Naive B cell (primary cell): ENCODE data around the gene BRF1. TPM values are rescaled to one million over a fixed set of nuclear protein-coding genes. Genes with fewer than 3 reads are reported as not detected.

ENCODE experiments used
- ATAC-seq, 2 donors: fragments of 150-1000 bp; cut with Tn5 transposase; 2 replicates each; pipeline ENCODE4 v1.10.0; 2021; ENCODE audit warnings: low read depth in 2 of 2, mild to moderate bottlenecking in 2 of 2, moderate library complexity in 2 of 2
- DNase-seq: peaks from one replicate; pipeline ENCODE4 v3.0.0; 2022
- H3K27ac Mint-ChIP-seq, 6 donors: one replicate each; pipeline ENCODE4 v1.8.0; 2020 to 2022; ENCODE audit warnings: mild to moderate bottlenecking in 6 of 6, mixed read lengths in 6 of 6, moderate library complexity in 5 of 6, inconsistent platforms in 2 of 6
- H3K27me3 Mint-ChIP-seq, 3 donors: one replicate each; pipeline ENCODE4 v1.8.0; 2021 to 2022; ENCODE audit warnings: mixed read lengths in 3 of 3, mild to moderate bottlenecking in 1 of 3
- H3K36me3 Mint-ChIP-seq, 2 donors: one replicate each; pipeline ENCODE4 v1.8.0; 2020 to 2022; ENCODE audit warnings: mixed read lengths in 2 of 2, inconsistent platforms in 1 of 2, mild to moderate bottlenecking in 1 of 2
- H3K4me1 Mint-ChIP-seq, 3 donors: one replicate each; pipeline ENCODE4 v1.8.0; 2020 to 2022; ENCODE audit warnings: mixed read lengths in 3 of 3, inconsistent platforms in 1 of 3, mild to moderate bottlenecking in 1 of 3, moderate library complexity in 1 of 3
- H3K4me3 Mint-ChIP-seq, 8 donors: one replicate each; pipeline ENCODE4 v1.8.0; 2020 to 2022; ENCODE audit warnings: mild to moderate bottlenecking in 8 of 8, mixed read lengths in 8 of 8, moderate library complexity in 8 of 8, inconsistent platforms in 2 of 8
- H3K9me3 Mint-ChIP-seq, 7 donors: one replicate each; pipeline ENCODE4 v1.8.0; 2020 to 2022; ENCODE audit warnings: mixed read lengths in 7 of 7, mild to moderate bottlenecking in 5 of 7, inconsistent platforms in 2 of 7, moderate library complexity in 1 of 7
- polyA plus RNA-seq, 6 donors: library from polyadenylated mRNA; unstranded; fragments of 300-500 nt; fragmentation: Illumina TruSeq; gene quantifications; one replicate each; pipeline ENCODE4 v1.2.3, GENCODE V29; 2021; ENCODE audit warnings: low read depth in 6 of 6

The BRF1 gene
- polyA plus RNA-seq, 6 donors from 2014 or later = 3.1 to 8.9 (median 6.0) TPM

GRCh38 chr14:105224845-105225570 lies 75.8 kb downstream of the BRF1 start:
- H3K36me3 Mint-ChIP-seq = peaks cover 7 to 17% of the 10 kb centered on the region in 2 donors
- peak overlapping the region in 2 of 6 donors; percentile 47 to 77 for H3K27ac Mint-ChIP-seq

GRCh38 chr14:105223770-105224544 lies 76.8 kb downstream of the BRF1 start:
- peaks cover 0 to 1% (median 0%) of the 10 kb centered on the region in 3 donors for H3K4me1 Mint-ChIP-seq
- ATAC-seq (no peak), DNase-seq (no peak)
- H3K9me3 Mint-ChIP-seq = no peaks in the 10 kb centered on the region
- peaks cover 10 to 17% of the 10 kb centered on the region in 2 donors for H3K36me3 Mint-ChIP-seq
- no peaks in the 10 kb centered on the region for H3K27me3 Mint-ChIP-seq
- no peak overlapping the region for H3K4me3 Mint-ChIP-seq
- peak overlapping the region in 1 of 6 donors; percentile 42 for H3K27ac Mint-ChIP-seq

More at GRCh38 chr14:105224845-105225570, 75.8 kb downstream of the BRF1 start:
- peaks cover 0 to 2% (median 0%) of the 10 kb centered on the region in 3 donors for H3K4me1 Mint-ChIP-seq
- H3K27me3 Mint-ChIP-seq = no peaks in the 10 kb centered on the region
- H3K4me3 Mint-ChIP-seq = no peak overlapping the region
- no peaks in the 10 kb centered on the region for H3K9me3 Mint-ChIP-seq
- ATAC-seq = no peak
- DNase-seq = no peak

- H3K27ac Mint-ChIP-seq = peak overlapping the region in 1 of 6 donors; percentile 33
- no peak overlapping the region for H3K4me3 Mint-ChIP-seq
- no peak for DNase-seq
- H3K9me3 Mint-ChIP-seq = no peaks in the 10 kb centered on the region
- ATAC-seq = no peak
- peaks cover 17% of the 10 kb centered on the region in 2 donors for H3K36me3 Mint-ChIP-seq
- H3K4me1 Mint-ChIP-seq = no peaks in the 10 kb centered on the region
- H3K27me3 Mint-ChIP-seq = no peaks in the 10 kb centered on the region
Observed at GRCh38 chr14:105223260-105223659, 77.5 kb downstream of the BRF1 start.

- no peak for ATAC-seq
- Mint-ChIP-seq H3K27me3 (no peaks in the 10 kb centered on the region), H3K36me3 (peaks cover 17 to 19% of the 10 kb centered on the region in 2 donors), H3K4me3 (no peak overlapping the region), H3K27ac (no peak overlapping the region), H3K9me3 (no peaks in the 10 kb centered on the region), H3K4me1 (no peaks in the 10 kb centered on the region)
- DNase-seq = no peak
Observed at GRCh38 chr14:105221598-105222178, 79.1 kb downstream of the BRF1 start.

- no peak overlapping the region for H3K27ac Mint-ChIP-seq
Observed at GRCh38 chr14:105220699-105221597, 79.9 kb downstream of the BRF1 start.

GRCh38 chr14:105219753-105220152 lies 81.0 kb downstream of the BRF1 start:
- Mint-ChIP-seq H3K9me3 (no peaks in the 10 kb centered on the region), H3K27ac (no peak overlapping the region), H3K4me1 (peaks cover 2 to 8% (median 6%) of the 10 kb centered on the region in 3 donors), H3K27me3 (no peaks in the 10 kb centered on the region), H3K36me3 (peaks cover 17 to 19% of the 10 kb centered on the region in 2 donors), H3K4me3 (no peak overlapping the region)
- ATAC-seq (no peak), DNase-seq (no peak)

More at GRCh38 chr14:105220699-105221597, 79.9 kb downstream of the BRF1 start:
- no peaks in the 10 kb centered on the region for H3K9me3 Mint-ChIP-seq
- ATAC-seq = no peak
- DNase-seq = no peak
- peaks cover 17 to 19% of the 10 kb centered on the region in 2 donors for H3K36me3 Mint-ChIP-seq
- H3K4me3 Mint-ChIP-seq = no peak overlapping the region
- no peaks in the 10 kb centered on the region for H3K4me1 Mint-ChIP-seq
- H3K27me3 Mint-ChIP-seq = no peaks in the 10 kb centered on the region

GRCh38 chr14:105219043-105219612 lies 81.7 kb downstream of the BRF1 start:
- no peak for ATAC-seq
- Mint-ChIP-seq H3K9me3 (no peaks in the 10 kb centered on the region), H3K27ac (no peak overlapping the region), H3K36me3 (peaks cover 17 to 19% of the 10 kb centered on the region in 2 donors), H3K27me3 (no peaks in the 10 kb centered on the region), H3K4me3 (no peak overlapping the region), H3K4me1 (peaks cover 2 to 8% (median 6%) of the 10 kb centered on the region in 3 donors)
- DNase-seq = no peak

- peaks cover 2 to 8% (median 6%) of the 10 kb centered on the region in 3 donors for H3K4me1 Mint-ChIP-seq
- no peak for DNase-seq
- no peak for ATAC-seq
- no peak overlapping the region for H3K4me3 Mint-ChIP-seq
- H3K27ac Mint-ChIP-seq = no peak overlapping the region
- H3K9me3 Mint-ChIP-seq = no peaks in the 10 kb centered on the region
- no peaks in the 10 kb centered on the region for H3K27me3 Mint-ChIP-seq
- H3K36me3 Mint-ChIP-seq = peaks cover 14 to 19% of the 10 kb centered on the region in 2 donors
Observed at GRCh38 chr14:105218611-105219010, 82.2 kb downstream of the BRF1 start.

GRCh38 chr14:105217774-105218173 lies 83.0 kb downstream of the BRF1 start:
- peaks cover 7 to 19% of the 10 kb centered on the region in 2 donors for H3K36me3 Mint-ChIP-seq
- H3K4me1 Mint-ChIP-seq = peaks cover 2 to 8% (median 6%) of the 10 kb centered on the region in 3 donors
- no peak overlapping the region for H3K4me3 Mint-ChIP-seq
- H3K27me3 Mint-ChIP-seq = no peaks in the 10 kb centered on the region
- no peak for DNase-seq
- no peaks in the 10 kb centered on the region for H3K9me3 Mint-ChIP-seq
- no peak overlapping the region for H3K27ac Mint-ChIP-seq
- no peak for ATAC-seq

- H3K9me3 Mint-ChIP-seq = no peaks in the 10 kb centered on the region
- no peak overlapping the region for H3K27ac Mint-ChIP-seq
- no peak for ATAC-seq
- DNase-seq = no peak
- peaks cover 2 to 8% (median 6%) of the 10 kb centered on the region in 3 donors for H3K4me1 Mint-ChIP-seq
- H3K27me3 Mint-ChIP-seq = no peaks in the 10 kb centered on the region
- no peak overlapping the region for H3K4me3 Mint-ChIP-seq
- peaks cover 0 to 12% of the 10 kb centered on the region in 2 donors for H3K36me3 Mint-ChIP-seq
Observed at GRCh38 chr14:105216490-105217247, 84.1 kb downstream of the BRF1 start.

GRCh38 chr14:105215602-105216001 lies 85.2 kb downstream of the BRF1 start:
- no peaks in the 10 kb centered on the region for H3K9me3 Mint-ChIP-seq
- no peak overlapping the region for H3K4me3 Mint-ChIP-seq
- no peaks in the 10 kb centered on the region for H3K27me3 Mint-ChIP-seq
- H3K4me1 Mint-ChIP-seq = peaks cover 2 to 8% (median 6%) of the 10 kb centered on the region in 3 donors
- peaks cover 0 to 12% of the 10 kb centered on the region in 2 donors for H3K36me3 Mint-ChIP-seq
- DNase-seq = no peak
- peak overlapping the region in 1 of 6 donors; percentile 4 for H3K27ac Mint-ChIP-seq
- ATAC-seq = no peak

GRCh38 chr14:105214324-105214915 lies 86.4 kb downstream of the BRF1 start:
- ATAC-seq (no peak), DNase-seq (no peak)
- H3K27ac Mint-ChIP-seq = no peak overlapping the region
- H3K4me1 Mint-ChIP-seq = peaks cover 2 to 8% (median 6%) of the 10 kb centered on the region in 3 donors
- no peaks in the 10 kb centered on the region for H3K9me3 Mint-ChIP-seq
- H3K36me3 Mint-ChIP-seq = peaks cover 0 to 12% of the 10 kb centered on the region in 2 donors
- no peaks in the 10 kb centered on the region for H3K27me3 Mint-ChIP-seq
- H3K4me3 Mint-ChIP-seq = no peak overlapping the region
